ENCODE measurements around the gene MGAT4A. TPM values are rescaled to one million over a fixed set of nuclear protein-coding genes. Genes with fewer than 3 reads are reported as not detected.

Gene MGAT4A
- total and polyA plus RNA-seq, 2 donors (not counting 1 experiment from before 2014, with no cell fraction given), result 16.5 to 32.7 TPM

- DNase-seq (no peak), ATAC-seq (ENCODE audit: low read depth) (no peak)
- H3K27ac Mint-ChIP-seq, result peak overlapping the region; percentile 12
- H3K4me2 ChIP-seq (replicated peaks; ENCODE audit: low read depth, low read length, poor library complexity, severe bottlenecking), result peak overlapping the region; percentile 27
- H2AFZ ChIP-seq (ENCODE audit: insufficient read depth, low read depth, low read length, poor library complexity, severe bottlenecking), result no peak overlapping the region
- ChIA-PET POLR2A (no interaction called here), CTCF (no interaction called here)
- H3K9me3 ChIP-seq (ENCODE audit: control extremely low read depth in 1 of 3, control insufficient read depth in 2 of 3, insufficient read depth in 1 of 3, low read length in 2 of 3), result peaks cover 0 to 4% (median 0%) of the 10 kb centered on the region in 3 donors
- H3K27ac ChIP-seq (ENCODE audit: low read length in 2 of 2), result no peak overlapping the region
- peak overlapping the region; percentile 21 for H3K4me3 Mint-ChIP-seq
- H3K27me3 ChIP-seq (replicated peaks in 1 of 4; ENCODE audit: control extremely low read depth in 1 of 4, control insufficient read depth in 3 of 4, insufficient read depth in 4 of 4, low read length in 3 of 4), result peaks cover 0 to 13% (median 0%) of the 10 kb centered on the region in 4 experiments
- no peak overlapping the region for H3K9ac ChIP-seq (ENCODE audit: low read length)
- intact Hi-C loops (cut with micrococcal nuclease), result no loop called here
- TF ChIP-seq CTCF (IDR thresholded peaks at IDR 0.05) (no peak), EZH2 (IDR thresholded peaks at IDR 0.05; ENCODE audit: borderline replicate concordance, insufficient read depth, low read depth, low read length, poor library complexity, severe bottlenecking) (no peak)
- peaks cover 69% of the 10 kb centered on the region for H3K4me1 Mint-ChIP-seq
- peaks cover 58 to 65% of the 10 kb centered on the region in 2 donors for H3K4me1 ChIP-seq (ENCODE audit: control insufficient read depth in 2 of 2, insufficient read depth in 2 of 2, low read length in 2 of 2)
- H3K36me3 ChIP-seq (replicated peaks in 1 of 2; ENCODE audit: control extremely low read depth in 1 of 2, control insufficient read depth in 1 of 2, extremely low read depth in 1 of 2, insufficient read depth in 2 of 2, low read length in 1 of 2), result no peaks in the 10 kb centered on the region
- H3K9me3 Mint-ChIP-seq (ENCODE audit: insufficient read depth), result no peaks in the 10 kb centered on the region
- H3K79me2 ChIP-seq (ENCODE audit: control insufficient read depth, insufficient read depth, low read length), result no peaks in the 10 kb centered on the region
- no peak overlapping the region for H3K4me3 ChIP-seq (ENCODE audit: control extremely low read depth in 1 of 5, extremely low read depth in 1 of 5, insufficient read depth in 1 of 5, low read depth in 2 of 5, low read length in 4 of 5)
- 0% methylated on average over 1 of the region's 4 CpGs for WGBS (ENCODE audit: insufficient coverage)
- peaks cover 9% of the 10 kb centered on the region for H3K27me3 Mint-ChIP-seq
- no peaks in the 10 kb centered on the region for H4K20me1 ChIP-seq (ENCODE audit: control insufficient read depth, insufficient read depth, low read length, poor library complexity, severe bottlenecking)
Observed at GRCh38 chr2:98764499-98764898, 33.6 kb upstream of the MGAT4A start.

- Mint-ChIP-seq H3K27ac (no peak overlapping the region), H3K9me3 (ENCODE audit: insufficient read depth) (no peaks in the 10 kb centered on the region), H3K27me3 (peaks cover 9% of the 10 kb centered on the region), H3K4me3 (peak overlapping the region; percentile 14), H3K4me1 (peaks cover 70% of the 10 kb centered on the region)
- DNase-seq, result peak; percentile 26
- H3K9me3 ChIP-seq (ENCODE audit: control extremely low read depth in 1 of 3, control insufficient read depth in 2 of 3, insufficient read depth in 1 of 3, low read length in 2 of 3), result peaks cover 0 to 4% (median 0%) of the 10 kb centered on the region in 3 donors
- no peaks in the 10 kb centered on the region for H3K79me2 ChIP-seq (ENCODE audit: control insufficient read depth, insufficient read depth, low read length)
- H3K36me3 ChIP-seq (replicated peaks in 1 of 2; ENCODE audit: control extremely low read depth in 1 of 2, control insufficient read depth in 1 of 2, extremely low read depth in 1 of 2, insufficient read depth in 2 of 2, low read length in 1 of 2), result no peaks in the 10 kb centered on the region
- WGBS (ENCODE audit: insufficient coverage), result no CpG with 5 or more reads among the region's 6 CpGs
- H3K27ac ChIP-seq (ENCODE audit: low read length in 2 of 2), result no peak overlapping the region
- no peaks in the 10 kb centered on the region for H4K20me1 ChIP-seq (ENCODE audit: control insufficient read depth, insufficient read depth, low read length, poor library complexity, severe bottlenecking)
- TF ChIP-seq EZH2 (IDR thresholded peaks at IDR 0.05; ENCODE audit: borderline replicate concordance, insufficient read depth, low read depth, low read length, poor library complexity, severe bottlenecking), result no peak
- TF ChIP-seq CTCF (IDR thresholded peaks at IDR 0.05), result no peak
- H3K4me3 ChIP-seq (ENCODE audit: control extremely low read depth in 1 of 5, extremely low read depth in 1 of 5, insufficient read depth in 1 of 5, low read depth in 2 of 5, low read length in 4 of 5), result no peak overlapping the region
- H2AFZ ChIP-seq (ENCODE audit: insufficient read depth, low read depth, low read length, poor library complexity, severe bottlenecking), result no peak overlapping the region
- no peak overlapping the region for H3K9ac ChIP-seq (ENCODE audit: low read length)
- intact Hi-C loops (cut with micrococcal nuclease), result no loop called here
- H3K4me1 ChIP-seq (ENCODE audit: control insufficient read depth in 2 of 2, insufficient read depth in 2 of 2, low read length in 2 of 2), result peaks cover 70 to 74% of the 10 kb centered on the region in 2 donors
- H3K4me2 ChIP-seq (replicated peaks; ENCODE audit: low read depth, low read length, poor library complexity, severe bottlenecking), result peak overlapping the region; percentile 23
- peaks cover 0 to 7% (median 0%) of the 10 kb centered on the region in 4 experiments for H3K27me3 ChIP-seq (replicated peaks in 1 of 4; ENCODE audit: control extremely low read depth in 1 of 4, control insufficient read depth in 3 of 4, insufficient read depth in 4 of 4, low read length in 3 of 4)
- no peak for ATAC-seq (ENCODE audit: low read depth)
- POLR2A ChIA-PET, result no interaction called here
- CTCF ChIA-PET, result no interaction called here
Observed at GRCh38 chr2:98763209-98763951, 32.4 kb upstream of the MGAT4A start.
